Erythroblast (primary cell): ENCODE data around the gene COPE.

Experiments used
- GATA1 ChIP-seq: IDR thresholded peaks from 2 replicates; pipeline ENCODE4 v1.6.1; 2011; ENCODE audit warnings: low read depth, mild to moderate bottlenecking, control low read depth, low read length, moderate library complexity
- POLR2A ChIP-seq: IDR thresholded peaks from 2 replicates; pipeline ENCODE4 v1.6.1; 2011; ENCODE audit warnings: mild to moderate bottlenecking, low read length

GRCh38 chr19:18863843-18864362 lies 55.3 kb downstream of the COPE start:
- TF ChIP-seq POLR2A (no peak), GATA1 (no peak)
